ENCODE data around the gene DOK3.

The DOK3 gene

DNA sequence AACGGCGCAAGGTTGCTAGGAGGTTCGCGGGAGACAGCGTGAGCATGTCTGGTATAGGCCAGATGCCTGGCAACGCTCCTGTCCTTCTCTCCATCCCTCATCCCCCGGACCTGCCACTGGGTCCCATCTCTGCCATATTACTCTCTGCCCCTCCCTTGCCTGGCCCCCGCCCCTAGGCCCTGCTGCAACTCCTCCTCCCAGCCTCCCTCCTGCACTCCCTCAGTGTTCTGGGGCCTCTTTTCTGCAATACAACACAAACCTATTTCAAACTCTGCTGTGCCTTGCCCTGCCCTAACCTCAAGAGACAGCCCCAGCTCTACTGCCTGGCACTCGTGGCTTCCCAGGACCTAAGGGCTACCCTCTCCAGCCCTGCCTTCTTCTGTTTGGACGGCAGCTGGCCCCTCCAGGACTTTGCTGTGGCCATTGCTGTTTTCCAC lies 27.2 kb downstream of the DOK3 start:
- DNase-seq (ENCODE audit: low read depth), result no peak

DNA sequence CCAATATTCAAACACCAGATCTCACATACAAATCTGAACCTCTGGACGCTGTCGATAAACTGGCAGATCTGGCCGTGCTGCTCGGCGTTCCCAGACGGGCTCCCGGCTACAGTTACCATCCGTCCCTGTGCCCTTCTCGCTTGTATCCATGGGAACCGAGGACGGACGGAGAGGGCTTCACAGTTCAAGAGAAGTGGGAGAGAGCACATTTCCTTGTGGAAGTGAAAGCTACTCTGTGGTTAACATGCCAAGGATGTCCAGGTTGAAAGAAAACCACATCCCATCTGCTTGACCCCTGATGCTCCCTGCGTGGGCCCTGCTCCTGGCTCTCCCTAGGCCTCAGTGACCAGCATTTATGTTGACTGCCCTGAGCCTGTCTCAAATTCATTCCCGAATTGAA lies 29.9 kb downstream of the DOK3 start:
- no peak for DNase-seq (ENCODE audit: low read depth)

DNA sequence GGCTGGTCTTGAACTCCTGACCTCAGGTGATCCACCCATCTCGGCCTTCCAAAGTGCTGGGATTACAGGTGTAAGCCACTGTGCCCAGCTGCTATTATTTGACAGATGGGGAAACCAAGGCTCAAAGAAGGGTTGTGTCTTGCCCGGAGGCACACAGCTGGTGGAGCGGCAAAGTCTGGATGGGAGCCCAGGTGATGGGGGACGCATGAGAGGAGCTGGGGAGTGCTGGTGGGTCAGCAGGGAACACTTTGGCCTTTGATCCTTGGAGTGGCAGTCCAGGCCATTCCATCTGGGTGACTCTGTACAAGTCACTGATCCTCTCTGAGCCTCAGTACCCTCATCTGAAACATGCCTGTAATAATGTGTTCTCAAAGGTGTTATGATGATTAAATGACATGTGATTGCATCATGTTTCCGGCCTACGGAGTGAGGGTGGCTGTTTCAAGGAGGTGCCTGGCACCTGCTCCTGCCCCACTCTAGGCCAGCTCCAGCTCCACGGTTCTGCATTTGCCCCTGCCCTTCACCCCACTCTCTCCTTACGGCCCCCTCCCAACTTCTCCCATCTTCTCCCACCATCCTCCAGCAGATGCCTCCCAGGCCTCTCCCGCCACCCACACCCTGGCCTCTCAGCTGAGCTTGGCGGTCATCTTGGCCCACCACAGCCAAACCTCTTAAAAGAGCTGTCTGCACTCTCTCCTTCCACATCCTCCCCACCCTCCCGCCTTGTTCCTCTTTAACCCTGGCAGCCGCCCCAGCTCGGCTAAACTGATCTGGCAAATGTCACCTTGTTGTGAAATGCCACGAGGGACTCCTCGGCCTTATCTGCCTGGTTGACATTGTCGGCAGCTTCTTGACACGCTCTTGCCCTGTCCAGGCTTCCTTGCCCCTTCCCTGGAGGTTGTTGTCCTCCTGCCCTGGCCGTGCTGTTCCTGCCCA lies 30.6 kb downstream of the DOK3 start:
- DNase-seq (ENCODE audit: low read depth), result no peak

DNA sequence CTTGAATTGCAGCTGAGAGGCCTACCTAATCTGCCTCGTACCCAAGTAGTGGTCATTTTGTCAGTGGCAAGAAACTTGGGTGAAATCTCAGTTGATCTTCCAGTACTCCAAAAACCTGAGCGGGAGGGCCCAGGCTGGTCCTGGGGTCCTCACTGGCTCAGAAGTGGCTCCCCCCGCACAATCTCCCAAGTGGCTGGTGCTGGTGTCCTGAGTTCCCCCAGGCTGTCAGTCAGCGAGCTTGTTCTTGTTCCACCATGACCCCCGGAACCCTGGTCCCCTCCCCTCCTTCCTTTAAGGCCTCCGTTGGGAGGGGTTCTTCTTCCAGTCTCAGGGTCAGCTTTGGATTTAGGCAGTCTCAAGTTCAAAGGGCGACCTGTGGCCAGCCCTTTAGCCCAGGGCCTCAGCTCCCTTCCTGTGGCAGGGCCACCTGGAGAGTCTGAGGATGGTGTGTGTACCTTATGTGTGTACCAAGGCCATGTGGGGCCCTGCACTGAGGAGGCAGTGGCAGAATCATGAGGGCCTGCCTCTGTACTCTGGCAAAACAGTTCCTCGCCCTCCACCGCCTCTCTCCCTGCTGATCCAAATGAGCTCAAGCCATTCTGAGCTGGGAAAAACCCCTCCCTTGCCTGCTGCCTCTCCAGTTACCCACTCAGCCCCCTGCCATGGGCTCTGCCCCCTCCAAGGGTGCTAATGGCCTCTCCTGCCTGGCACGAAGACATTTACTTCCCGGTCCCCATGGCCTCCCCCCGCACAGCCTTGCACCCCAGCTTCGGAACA lies 31.7 kb downstream of the DOK3 start:
- DNase-seq (ENCODE audit: low read depth), result no peak

DNA sequence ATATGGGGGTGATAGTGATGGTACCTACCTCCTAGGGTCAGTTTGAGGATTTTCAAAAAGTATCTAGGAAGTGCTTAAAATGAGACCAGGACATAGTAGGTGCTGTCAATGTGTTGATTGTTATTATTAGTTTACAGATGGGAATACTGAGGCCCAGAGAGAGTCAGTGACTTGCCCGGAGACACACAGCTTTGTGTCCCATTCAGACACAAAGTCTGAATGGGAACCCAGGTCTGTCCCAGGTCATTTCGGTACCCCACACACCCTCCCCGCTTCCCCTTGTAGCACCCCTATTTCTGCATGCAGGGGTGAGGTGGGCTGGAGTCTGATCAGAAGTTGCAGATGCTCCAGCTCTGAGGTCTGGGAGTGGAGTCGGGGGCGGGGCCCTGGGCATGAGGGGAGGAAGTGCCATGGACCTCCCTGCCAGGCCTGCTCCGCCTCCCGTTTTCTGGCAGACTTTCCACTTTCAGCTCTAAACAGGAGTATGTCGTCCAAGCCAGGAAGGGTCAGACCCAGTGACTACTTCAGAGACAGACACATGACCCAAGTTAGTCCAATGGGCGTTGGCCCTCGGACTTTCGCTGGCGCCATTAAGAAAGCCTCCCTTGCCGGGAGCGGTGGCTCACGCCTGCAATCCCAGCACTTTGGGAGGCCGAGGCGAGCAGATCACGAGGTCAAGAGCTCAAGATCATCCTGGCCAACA lies 32.9 kb downstream of the DOK3 start:
- DNase-seq (ENCODE audit: low read depth), result no peak

DNA sequence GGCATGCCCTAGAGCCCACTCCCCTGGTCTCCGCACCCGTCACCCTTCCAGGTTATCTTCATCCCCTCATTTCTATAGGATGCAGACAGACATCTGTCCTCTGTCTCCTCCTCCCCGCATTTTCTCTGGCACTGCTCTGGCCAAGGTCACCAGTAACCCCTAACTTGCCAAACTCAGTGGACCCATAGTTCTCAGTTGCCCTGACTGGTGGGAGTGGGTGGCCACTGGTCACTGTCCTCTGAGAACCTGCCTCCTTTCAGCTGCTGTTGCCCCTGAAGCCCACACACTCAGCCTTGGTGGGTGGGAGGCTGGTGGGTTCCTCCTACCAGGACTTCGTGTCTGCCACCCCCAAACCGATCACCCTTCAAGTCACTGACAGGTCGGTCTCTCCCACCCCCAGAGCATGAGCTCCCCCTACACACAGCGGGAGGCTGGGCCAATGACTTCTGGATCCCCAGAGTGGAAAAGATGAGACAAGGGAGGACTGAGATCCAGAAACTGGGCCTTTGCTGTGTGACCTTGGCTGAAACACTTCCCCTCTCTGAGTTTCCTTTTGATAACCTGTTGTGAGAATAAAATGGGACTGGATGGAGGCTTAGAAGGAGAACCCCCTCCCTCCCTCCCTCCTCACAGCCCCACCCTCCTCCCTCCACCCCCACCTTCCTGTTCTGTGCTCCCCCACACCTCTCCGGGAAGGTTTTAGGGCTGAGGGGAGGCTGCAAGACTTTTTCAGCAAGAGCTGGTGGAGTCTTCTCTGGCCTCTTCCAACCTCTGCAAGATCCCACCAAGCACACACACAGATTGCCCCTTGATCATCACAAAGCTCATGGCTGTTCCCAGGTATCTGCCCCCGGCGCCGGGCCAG lies 33.8 kb downstream of the DOK3 start:
- no peak for DNase-seq (ENCODE audit: low read depth)

DNA sequence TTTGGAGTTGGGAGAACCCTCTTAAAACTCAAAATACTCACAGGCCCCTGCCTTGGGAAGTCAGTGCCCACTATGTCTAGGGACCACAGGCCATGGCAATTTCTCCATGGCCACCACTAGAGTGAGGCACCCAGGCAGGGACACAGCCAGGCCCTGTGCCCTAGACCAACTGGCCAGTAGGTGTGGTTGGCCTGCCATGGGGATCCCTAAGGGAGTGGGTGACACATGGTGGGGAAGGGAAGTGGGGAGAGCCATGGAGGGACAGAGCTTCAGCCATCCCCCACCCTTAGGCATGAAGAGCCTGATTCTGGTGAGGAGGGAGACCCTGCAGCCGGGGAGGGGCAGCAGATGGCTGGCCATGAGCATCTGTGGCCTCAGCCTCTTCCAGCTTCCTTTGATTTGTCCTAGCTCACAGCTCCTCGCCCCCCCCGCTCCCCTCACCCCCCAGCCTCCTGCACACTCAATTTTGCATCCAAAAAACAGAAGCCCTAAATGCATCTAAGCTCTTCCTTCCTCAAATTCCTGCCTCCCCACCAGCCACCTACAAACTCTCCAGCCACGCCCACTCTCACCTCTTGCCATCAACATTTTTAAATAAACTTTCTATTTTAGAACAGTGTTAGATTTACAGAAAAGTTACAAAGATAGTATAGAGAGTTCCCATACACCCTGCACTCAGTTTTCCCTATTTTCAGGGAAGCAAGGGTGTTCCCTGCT lies 34.6 kb downstream of the DOK3 start:
- no peak for DNase-seq (ENCODE audit: low read depth)

DNA sequence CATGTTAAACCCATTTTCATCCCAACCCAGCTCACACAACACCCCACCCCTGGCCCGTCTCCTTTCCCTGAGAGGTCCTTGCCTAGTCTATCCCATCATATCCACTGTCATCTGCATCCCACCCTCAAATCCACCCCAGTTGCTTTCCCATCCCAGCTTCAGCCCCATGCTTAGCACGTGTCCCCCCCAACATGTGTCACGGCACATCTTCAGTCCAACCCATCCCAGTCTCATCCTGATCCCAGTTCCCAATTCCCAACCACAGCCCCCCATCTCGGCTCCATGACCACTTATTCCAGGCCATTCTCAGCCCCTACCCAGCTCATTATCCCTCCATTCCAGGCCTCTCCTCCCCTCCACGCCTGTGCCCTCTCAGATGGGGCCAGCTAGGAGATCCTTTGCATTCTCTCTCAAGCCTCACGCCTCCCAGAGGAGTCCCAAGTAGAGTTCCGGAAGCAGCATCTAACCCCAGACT lies 35.6 kb downstream of the DOK3 start:
- DNase-seq (ENCODE audit: low read depth), result no peak

DNA sequence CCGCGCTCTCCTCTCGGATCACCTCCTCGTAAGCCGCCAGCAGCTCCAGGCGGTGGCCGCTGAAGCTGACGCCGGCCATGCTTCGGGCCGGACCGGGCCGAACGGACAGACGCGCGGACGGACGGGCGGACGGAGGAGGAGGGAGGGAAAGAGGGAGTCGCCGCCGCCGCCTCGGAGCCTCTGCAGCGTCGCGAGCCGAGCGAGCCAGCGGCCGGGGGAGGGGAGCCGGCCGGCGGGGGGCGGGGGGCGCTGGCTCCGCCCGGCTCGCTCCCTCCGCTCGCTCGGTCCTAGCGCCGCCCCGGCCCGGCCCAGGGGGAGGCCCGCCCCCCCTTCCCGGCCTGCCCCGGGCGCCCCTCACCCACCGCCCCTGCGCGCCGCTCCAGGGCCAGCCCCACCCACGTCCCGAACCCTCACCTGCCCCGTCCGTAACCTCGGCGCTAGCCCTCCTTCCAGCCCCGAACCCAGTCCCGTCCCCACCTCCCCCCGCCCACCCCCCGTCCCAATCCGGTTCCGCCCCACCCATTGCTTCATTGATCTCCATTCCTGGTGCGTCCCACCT lies 36.1 kb downstream of the DOK3 start, which contains the start of gene DBN1:
DBN1 (minus strand) TSS at position 192 of the 559 bp plus-strand sequence; CDS start at position 79, 113 bp downstream.
- no peak for DNase-seq (ENCODE audit: low read depth)

DNA sequence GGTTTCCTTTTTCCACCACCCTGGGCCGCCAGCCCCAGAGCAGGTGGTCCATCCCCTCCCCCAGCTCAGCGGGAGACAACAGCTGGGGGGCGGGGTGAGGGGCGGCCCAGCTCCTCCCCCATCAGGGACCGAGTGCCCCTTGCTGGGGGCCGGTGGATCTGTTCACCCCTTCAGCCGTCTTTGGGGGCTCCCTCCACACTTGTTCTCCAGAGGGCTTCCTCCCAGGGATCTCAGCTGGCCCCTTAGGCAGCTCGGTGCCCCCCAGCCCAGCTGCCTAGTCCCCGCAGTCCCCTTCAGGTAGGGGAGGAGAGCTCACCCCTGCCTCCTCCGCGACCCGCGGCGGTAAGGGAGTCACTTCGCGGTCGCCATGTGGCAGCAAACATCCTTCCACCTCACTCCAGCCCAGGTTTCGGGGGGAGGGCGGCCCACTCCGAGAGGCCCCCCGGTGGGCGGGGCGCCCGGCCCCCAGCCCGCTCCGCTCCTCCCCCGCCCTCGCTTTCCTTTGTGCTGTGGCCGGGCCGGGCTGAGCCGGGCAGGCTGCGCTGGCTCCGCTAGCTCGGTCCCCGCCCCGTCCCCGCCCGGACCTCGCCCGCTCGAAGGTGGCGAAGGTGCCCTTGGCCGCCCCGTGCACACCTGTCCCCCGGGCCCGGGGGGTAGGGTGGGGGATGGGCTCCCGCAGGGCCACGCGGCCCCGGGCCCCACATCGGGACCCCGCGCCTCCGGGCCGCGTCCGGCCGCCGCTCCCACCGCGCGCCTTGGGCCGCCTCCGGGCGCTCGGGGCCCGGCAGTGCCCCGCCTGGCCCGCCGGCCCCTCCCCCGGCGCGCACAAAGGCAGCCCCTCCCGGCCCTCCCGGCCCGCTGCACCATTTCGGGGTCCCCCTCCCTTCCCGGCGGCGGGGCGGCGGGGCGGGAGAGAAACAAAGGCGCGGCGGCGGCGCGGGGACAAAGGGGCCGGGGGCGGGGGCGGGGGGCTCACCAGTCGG lies 36.9 kb downstream of the DOK3 start:
- DNase-seq (ENCODE audit: low read depth), result peak; percentile 30

DNA sequence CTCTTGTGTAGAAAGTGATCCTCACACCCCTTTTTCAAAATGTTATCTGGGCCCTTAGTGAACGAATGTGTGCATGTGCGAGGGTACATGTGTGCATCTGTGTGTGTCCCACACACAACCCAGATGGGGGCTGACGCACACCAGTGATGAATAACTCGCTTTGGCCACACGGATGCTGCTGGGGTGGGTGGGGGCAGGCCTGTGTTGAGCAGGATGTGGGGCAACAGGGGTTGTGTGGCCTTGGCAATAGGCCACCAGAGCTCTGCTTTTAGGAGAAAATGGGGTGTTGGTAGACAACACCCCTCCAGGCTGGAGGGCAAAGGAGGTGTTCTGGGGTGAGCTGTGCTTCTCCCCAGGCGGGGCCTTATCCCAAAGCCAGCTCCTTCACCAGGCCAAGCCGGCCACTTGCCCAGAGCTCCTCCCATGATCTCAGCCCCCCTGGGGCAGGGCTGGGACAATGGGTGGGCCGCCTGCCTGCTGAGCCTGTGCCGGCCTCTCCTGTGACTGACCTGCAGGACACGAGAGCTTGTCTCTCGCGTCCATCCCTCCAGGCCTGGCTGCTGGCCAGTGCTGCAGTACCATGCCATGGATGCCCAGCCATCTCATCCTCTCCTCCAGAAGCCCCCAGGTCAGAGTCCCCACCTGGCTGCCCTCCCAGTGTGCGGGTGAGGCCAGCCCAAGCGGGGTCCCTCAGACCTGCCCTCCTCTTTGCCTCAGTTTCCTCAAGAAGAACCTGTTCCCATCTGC lies 37.8 kb downstream of the DOK3 start:
- DNase-seq (ENCODE audit: low read depth), result no peak

DNA sequence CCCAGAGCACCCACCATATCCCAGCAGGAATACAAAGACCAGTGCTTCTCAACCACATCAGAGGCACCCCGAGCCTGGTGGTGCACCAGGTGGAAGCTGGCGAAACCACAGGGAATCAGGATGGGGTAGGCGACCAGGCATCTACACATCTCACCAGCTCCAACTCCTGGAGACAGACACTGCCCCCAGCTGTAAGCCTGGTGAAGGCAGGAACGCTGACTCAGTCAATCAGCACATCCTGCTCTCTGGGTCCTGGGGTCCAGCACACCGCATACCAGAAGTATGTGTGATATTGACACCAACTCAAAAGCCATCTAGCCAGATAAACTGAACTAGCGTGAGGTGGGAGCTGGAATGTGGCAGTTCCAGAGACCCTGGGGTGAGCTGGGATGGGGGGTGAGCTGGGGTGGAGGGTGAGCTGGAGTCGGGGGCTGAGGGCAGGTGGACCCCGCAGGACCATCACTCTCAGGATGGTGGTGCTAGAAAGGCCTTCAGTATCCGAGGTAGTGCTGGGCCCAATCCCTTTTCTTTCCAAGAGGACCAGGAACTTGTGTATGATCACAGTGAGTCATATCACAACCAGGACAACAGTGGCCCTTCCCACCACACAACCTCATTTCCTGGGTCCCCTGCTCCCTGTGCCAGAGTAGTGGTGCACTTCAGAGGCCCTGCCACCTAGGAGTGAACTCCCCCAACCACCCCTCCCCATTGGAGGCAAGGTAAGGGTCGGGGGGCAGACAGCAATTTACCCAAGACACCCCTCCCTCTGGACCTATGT lies 38.7 kb downstream of the DOK3 start:
- DNase-seq (ENCODE audit: low read depth), result no peak

DNA sequence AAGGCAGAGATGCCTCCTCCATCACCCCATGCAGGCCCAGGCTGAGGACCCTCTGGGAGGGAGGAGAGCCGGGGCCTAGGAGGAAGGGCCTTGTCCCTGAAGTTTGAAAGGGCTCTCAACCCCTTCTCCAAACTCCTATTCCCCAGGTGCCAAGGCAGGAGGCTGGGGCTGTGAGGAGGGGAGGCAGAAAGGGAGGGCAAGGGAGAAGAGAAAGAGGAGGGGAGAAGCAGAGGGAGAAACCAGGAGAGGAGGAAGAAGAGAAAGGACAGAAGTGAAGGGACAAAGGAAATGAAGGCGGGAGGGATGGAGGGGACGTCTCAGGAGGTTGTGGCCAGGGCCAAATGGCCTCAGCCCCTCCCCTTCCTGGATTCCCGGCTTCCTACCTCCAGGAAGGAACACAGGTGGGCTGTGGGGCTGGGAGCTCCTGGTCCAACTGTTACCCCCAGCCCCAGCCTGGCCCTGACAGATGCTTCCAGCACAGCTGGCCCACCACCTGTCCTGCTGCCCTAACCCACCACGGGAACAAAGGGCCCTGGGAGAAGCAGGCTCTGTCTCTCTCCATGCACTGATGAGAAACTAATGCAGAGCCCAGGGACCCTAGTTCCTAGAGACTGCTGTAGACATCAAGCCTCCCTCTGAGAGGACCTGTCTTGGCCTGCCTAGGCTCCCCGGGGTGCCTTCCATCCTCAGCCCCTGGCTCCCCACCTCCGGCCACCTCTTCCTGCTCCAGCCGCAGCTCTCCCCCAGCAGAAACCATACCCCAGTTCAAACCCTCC lies 39.7 kb downstream of the DOK3 start:
- no peak for DNase-seq (ENCODE audit: low read depth)

DNA sequence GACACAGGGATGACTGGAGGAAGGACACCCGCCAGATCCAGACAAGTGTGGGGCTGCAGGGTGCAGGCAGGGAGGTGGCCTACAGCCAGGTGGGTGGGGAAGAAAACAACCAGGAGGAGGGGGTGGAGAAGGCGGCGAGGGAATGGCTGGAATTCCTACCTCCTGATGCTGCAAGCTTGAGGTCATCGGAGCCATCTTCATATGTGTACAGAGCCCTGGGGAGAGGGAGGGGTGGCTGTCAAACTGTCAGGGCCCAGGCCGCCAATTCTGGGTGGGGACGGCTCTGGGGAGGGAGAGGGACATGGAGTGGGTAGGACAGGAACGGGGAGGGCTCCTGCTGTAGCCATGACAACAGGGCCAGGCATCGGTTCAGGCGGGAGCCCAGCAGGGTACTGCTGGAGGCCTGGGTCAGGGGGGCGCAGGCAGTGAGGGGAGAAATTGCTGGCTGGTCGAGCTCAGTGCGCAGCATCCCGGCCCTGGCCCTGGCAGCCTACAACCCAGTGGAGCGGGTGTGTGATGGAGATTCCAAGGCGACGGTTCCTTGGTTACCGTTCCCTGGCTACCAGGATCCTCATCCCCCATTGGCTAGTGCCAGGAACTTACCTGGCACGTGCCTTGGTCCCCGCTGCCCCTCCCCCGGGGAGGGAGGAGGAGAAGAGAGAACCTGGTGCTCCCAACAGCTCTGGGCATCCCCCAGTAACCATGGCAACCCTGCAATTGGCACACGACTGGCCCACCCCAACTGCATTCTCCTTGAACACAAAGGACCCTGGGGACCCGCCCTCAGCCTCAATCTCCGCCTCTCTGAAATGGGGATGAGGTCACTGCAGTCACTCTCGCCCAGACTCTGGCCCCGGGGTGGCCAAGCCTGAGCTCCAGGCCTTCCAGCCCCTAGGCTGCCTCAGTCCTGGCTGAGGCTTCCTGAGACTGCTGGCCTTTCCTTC lies 40.7 kb downstream of the DOK3 start:
- no peak for DNase-seq (ENCODE audit: low read depth)

DNA sequence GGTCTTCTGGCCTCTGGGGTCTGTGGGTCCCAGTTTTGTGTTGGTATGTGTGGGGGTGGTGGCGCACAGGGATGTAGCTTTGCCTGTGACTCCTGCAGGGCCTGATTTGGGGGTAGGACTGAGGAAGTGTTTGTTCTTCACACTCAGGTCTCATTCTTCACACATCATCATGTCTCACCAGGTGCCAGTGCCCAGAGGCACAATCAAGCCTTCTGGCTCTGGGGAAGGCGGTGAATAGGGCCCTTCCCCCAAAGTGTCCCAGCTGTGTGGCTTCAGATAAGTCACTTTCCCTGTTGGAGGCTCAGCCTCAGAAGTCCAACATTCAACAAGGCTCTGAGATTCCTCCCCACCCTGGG lies 41.3 kb downstream of the DOK3 start:
- DNase-seq (ENCODE audit: low read depth), result no peak

DNA sequence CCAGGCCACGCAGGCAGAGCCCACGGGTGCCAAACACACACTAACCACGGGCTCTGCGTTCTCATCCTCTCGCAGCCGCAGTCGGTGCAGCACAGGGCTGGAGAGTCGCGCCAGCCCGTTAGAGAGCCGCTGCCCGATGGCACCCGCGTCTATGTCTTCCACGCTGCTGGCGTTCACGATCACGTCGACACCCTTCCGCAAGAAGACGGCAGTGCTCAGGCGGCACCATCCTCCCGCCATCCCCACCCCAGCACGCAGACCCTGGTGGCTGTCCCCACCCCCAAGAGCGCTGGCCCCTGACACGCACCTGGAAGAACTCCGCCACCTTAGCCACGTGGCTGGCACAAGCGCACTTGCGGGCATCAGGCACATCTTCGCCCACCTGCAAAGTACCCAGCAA lies 42.2 kb downstream of the DOK3 start:
- DNase-seq (ENCODE audit: low read depth), result no peak
